Mucosa of descending colon (tissue), 3 donors: ENCODE results near the gene TRIOBP. TPM values are rescaled to one million over a fixed set of nuclear protein-coding genes. Genes with fewer than 3 reads are reported as not detected.

Experiments used
- ATAC-seq: fragments of 200-7000 bp; cut with Tn5 transposase; one replicate; pipeline ENCODE4 v1.9.1; 2020; ENCODE audit warnings: mild to moderate bottlenecking, moderate library complexity
- DNase-seq, 3 donors: peaks; one replicate each; pipeline ENCODE4 v3.0.0-alpha.2; 2020
- H3K36me3 ChIP-seq: fragments of 200-600 bp; one replicate; pipeline ENCODE4 v1.8.0; 2021; ENCODE audit warnings: low read depth, mild to moderate bottlenecking
- H3K4me1 ChIP-seq: fragments of 200-600 bp; one replicate; pipeline ENCODE4 v1.8.0; 2021; ENCODE audit warnings: low read depth, mild to moderate bottlenecking
- H3K4me3 ChIP-seq: fragments of 200-600 bp; one replicate; pipeline ENCODE4 v1.8.0; 2021; ENCODE audit warnings: mild to moderate bottlenecking
- H3K9me3 ChIP-seq: fragments of 200-600 bp; one replicate; pipeline ENCODE4 v1.8.0; 2021; ENCODE audit warnings: mild to moderate bottlenecking
- CTCF ChIP-seq: fragments of 200-600 bp; IDR thresholded peaks from one replicate; pipeline ENCODE4 v1.8.0; 2022; ENCODE audit warnings: antibody characterized with exemption, mild to moderate bottlenecking
- intact Hi-C, 2 donors: fragments of 100-400 bp; cut with DNase I in 1 of 2; cut with micrococcal nuclease in 1 of 2; formaldehyde crosslinking; loops; one replicate each; pipeline versions ENCODE4 v1.11.0 to v1.11.1; 2022; cut with DNase I, micrococcal nuclease
- total RNA-seq, 3 donors: library from RNA; stranded (reverse); fragmentation: NEBNext Ultra II Directional in 2 of 3; extraction: Animal tissue kit (Norgen Biotek cat#: 25700) in 2 of 3; gene quantifications; one replicate each; pipeline versions ENCODE4 v1.2.1 to v1.2.4, GENCODE V29; 2021 to 2023
- donor health status: DM: no; HTN: no; CAD: no; lungs with moderate emphysema.
- donor health status: DM: no; HTN: no; CAD: no.
- donor health status: DM: no; HTN: yes; CAD: no.

Gene TRIOBP
- total RNA-seq, 3 donors from 2014 or later: 78.2 to 107 (median 78.6) TPM

DNA sequence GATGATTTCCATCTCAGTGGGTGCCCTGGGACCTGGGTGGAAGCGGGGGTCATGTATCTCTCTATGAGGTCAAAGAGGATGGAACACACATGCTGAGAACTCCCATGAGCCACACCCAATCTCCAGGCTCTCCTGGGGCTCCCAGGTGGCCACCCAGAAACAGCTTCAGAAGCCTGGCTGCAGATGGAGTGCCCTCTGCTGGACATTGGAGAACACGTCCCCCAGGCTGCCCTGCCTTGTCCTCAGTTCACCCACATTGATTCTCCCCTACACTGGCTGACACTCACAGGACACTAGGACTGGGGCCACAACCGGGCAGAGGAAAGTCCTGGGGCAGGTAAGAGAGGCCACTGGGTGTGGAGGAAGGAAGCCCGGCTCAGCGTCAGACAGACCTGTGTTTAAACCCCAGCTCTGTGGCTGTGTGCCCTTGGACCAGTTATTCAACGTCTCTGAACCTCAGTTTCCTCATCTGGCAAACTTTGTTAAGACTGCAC is 15.2 kb upstream of the TRIOBP start:
- Histone ChIP-seq H3K4me3 (no peak overlapping the region), H3K9me3 (no peaks in the 10 kb centered on the region), H3K36me3 (peaks cover 3% of the 10 kb centered on the region), H3K4me1 (peaks cover 37% of the 10 kb centered on the region)
- DNase-seq (peak; percentile 85 to 88 (median 86)), ATAC-seq (peak; percentile 64)
- intact Hi-C loops: loop anchor here (5.0 to 10.0 kb wide), 2 partner anchors 39 to 57 kb away; no protein-coding TSS in a partner anchor
- TF ChIP-seq CTCF: peak; percentile 88

GRCh38 chr22:37684803-37685615 is 11.8 kb upstream of the TRIOBP start:
- TF ChIP-seq CTCF: no peak
- ATAC-seq (peak; percentile 53), DNase-seq (peak; percentile 73 to 82 (median 76))
- H3K4me1 ChIP-seq: peaks cover 46% of the 10 kb centered on the region
- H3K36me3 ChIP-seq: no peaks in the 10 kb centered on the region
- no peaks in the 10 kb centered on the region for H3K9me3 ChIP-seq
- no peak overlapping the region for H3K4me3 ChIP-seq
- intact Hi-C loops: loop anchor here (5.0 to 10.0 kb wide), 2 partner anchors 43 to 60 kb away; no protein-coding TSS in a partner anchor

GRCh38 chr22:37686002-37686982 is 10.6 kb upstream of the TRIOBP start, which contains the start of gene NOL12:
TSS of gene NOL12 (plus strand) at chr22:37686343. CDS start at chr22:37686393, 50 bp downstream.
- Histone ChIP-seq H3K4me3 (peak within 1 kb of the TSS; percentile 83), H3K4me1 (peaks cover 43% of the 10 kb centered on the region), H3K9me3 (no peaks in the 10 kb centered on the region), H3K36me3 (no peaks in the 10 kb centered on the region)
- ATAC-seq: peak; percentile 82
- no peak for TF ChIP-seq CTCF
- DNase-seq: peak; percentile 87 to 91 (median 90)
- intact Hi-C loops: loop anchor here in 1 of 2 donors (5.0 to 10.0 kb wide), 2 partner anchors 44 to 61 kb away; no protein-coding TSS in a partner anchor

DNA sequence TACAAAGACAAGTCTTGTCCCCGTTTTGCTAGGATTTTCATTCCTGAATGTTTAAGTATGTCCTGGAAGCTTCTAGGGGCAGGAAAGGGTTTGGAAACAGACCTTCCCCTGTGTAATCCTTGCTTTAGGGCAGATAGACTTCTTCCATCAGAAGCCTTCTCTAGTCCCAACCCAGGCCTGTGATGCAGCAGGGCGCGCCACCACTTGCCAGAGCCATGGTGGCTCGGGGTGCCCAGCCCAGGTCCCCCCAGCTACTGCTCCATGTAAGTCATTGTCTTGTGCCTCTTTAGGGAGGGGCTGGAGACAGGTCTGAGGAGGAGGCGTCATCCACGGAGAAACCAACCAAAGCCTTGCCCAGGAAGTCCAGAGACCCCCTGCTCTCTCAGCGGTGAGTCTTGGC is 6.4 kb upstream of the TRIOBP start:
- intact Hi-C loops: no loop called here
- H3K4me3 ChIP-seq: no peak overlapping the region
- TF ChIP-seq CTCF: no peak
- ATAC-seq: no peak
- H3K36me3 ChIP-seq: peaks cover 5% of the 10 kb centered on the region
- peaks cover 27% of the 10 kb centered on the region for H3K4me1 ChIP-seq
- no peak for DNase-seq
- no peaks in the 10 kb centered on the region for H3K9me3 ChIP-seq

GRCh38 chr22:37690901-37691504 is 5.8 kb upstream of the TRIOBP start:
- no peak for TF ChIP-seq CTCF

More at GRCh38 chr22:37690901-37691504, 5.8 kb upstream of the TRIOBP start:
- intact Hi-C loops: no loop called here
- no peak for ATAC-seq
- Histone ChIP-seq H3K4me1 (peaks cover 23% of the 10 kb centered on the region), H3K9me3 (no peaks in the 10 kb centered on the region), H3K4me3 (no peak overlapping the region), H3K36me3 (peaks cover 5% of the 10 kb centered on the region)
- DNase-seq: no peak
